Activated B cell treated with CpG ODN at 0.5 μM for 24 hours (primary cell): ENCODE results near the gene KCNA1. TPM values are rescaled to one million over a fixed set of nuclear protein-coding genes. Genes with fewer than 3 reads are reported as not detected.

ENCODE experiments used
- ATAC-seq: fragments of 200-7000 bp; cut with Tn5 transposase; one replicate; pipeline ENCODE4 v1.10.0; 2021; ENCODE audit warnings: low read depth, mild to moderate bottlenecking, moderate library complexity
- CTCF ChIA-PET: fragments of 350-600 bp; sonication (Branson Sonifier 250); formaldehyde crosslinking; loops from one replicate; lab custom pipeline; 2021; ENCODE audit warnings: antibody characterized with exemption; lab: Charles Lee
- POLR2A ChIA-PET: fragments of 350-600 bp; sonication (Branson Sonifier 250); formaldehyde crosslinking; loops from one replicate; lab custom pipeline; 2021; ENCODE audit warnings: antibody characterized with exemption; lab: Charles Lee
- DNase-seq: peaks from one replicate; pipeline ENCODE4 v3.0.0; 2022
- H3K27ac Mint-ChIP-seq: one replicate; pipeline ENCODE4 v1.8.0; 2020; ENCODE audit warnings: mixed read lengths
- H3K27me3 Mint-ChIP-seq: one replicate; pipeline ENCODE4 v1.8.0; 2021; ENCODE audit warnings: mixed read lengths
- H3K36me3 Mint-ChIP-seq: one replicate; pipeline ENCODE4 v1.8.0; 2021; ENCODE audit warnings: low read depth, mixed read lengths
- H3K4me1 Mint-ChIP-seq: one replicate; pipeline ENCODE4 v1.8.0; 2021; ENCODE audit warnings: mixed read lengths
- H3K4me3 Mint-ChIP-seq: one replicate; pipeline ENCODE4 v1.8.0; 2020; ENCODE audit warnings: mild to moderate bottlenecking, mixed read lengths
- H3K9me3 Mint-ChIP-seq: one replicate; pipeline ENCODE4 v1.8.0; 2020; ENCODE audit warnings: mixed read lengths
- intact Hi-C: fragments of 100-400 bp; cut with micrococcal nuclease; formaldehyde crosslinking; loops from one replicate; pipeline ENCODE4 v1.15.1; 2024
- total RNA-seq: library from RNA; stranded (reverse); gene quantifications from 2 replicates; pipeline ENCODE4 v1.2.3, GENCODE V29; 2022
- TF ChIP-seq, protein P1 (sequence below): fragments of 200-600 bp; IDR thresholded peaks from one replicate; pipeline ENCODE4 v1.8.0; 2022; ENCODE audit warnings: antibody characterized with exemption, mild to moderate bottlenecking

KCNA1 gene
- total RNA-seq, 1 donor from 2014 or later = 0.04 TPM

DNA sequence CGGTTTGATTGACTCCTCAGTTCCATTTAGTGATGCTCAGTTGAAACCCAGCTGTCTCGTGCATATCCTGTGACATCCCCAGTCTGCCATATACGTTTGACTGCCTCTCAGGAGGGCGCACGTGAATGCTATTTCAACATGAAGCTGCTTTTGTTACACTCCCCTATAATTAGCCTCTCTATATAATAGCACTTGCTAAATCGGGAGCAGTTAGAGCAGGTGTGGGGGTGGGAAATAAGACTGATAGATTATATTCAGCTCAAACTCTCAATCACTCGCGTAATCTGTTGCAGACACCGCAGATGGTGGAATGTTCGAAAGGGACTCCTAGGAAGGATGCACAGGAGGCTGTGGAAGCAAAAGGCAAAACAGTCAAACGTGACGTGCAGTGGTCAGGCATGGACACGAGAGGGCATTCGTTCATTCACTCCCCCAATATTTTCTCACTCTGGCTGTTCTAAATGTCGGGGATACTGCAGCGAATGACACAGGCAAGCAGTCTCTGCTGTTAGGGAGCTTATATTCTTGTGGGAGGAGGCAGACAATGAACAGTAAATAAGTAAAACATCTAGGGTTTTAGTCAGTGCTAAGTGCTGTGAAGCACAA is 29.8 kb downstream of the KCNA1 start:
- H3K27me3 Mint-ChIP-seq = peaks cover 16% of the 10 kb centered on the region
- POLR2A ChIA-PET = no interaction called here
- H3K4me1 Mint-ChIP-seq = peaks cover 19% of the 10 kb centered on the region
- intact Hi-C loops = no loop called here
- TF ChIP-seq, protein P1, sequence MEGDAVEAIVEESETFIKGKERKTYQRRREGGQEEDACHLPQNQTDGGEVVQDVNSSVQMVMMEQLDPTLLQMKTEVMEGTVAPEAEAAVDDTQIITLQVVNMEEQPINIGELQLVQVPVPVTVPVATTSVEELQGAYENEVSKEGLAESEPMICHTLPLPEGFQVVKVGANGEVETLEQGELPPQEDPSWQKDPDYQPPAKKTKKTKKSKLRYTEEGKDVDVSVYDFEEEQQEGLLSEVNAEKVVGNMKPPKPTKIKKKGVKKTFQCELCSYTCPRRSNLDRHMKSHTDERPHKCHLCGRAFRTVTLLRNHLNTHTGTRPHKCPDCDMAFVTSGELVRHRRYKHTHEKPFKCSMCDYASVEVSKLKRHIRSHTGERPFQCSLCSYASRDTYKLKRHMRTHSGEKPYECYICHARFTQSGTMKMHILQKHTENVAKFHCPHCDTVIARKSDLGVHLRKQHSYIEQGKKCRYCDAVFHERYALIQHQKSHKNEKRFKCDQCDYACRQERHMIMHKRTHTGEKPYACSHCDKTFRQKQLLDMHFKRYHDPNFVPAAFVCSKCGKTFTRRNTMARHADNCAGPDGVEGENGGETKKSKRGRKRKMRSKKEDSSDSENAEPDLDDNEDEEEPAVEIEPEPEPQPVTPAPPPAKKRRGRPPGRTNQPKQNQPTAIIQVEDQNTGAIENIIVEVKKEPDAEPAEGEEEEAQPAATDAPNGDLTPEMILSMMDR = no peak
- ATAC-seq (no peak), DNase-seq (no peak)
- H3K36me3 Mint-ChIP-seq = no peaks in the 10 kb centered on the region
- no peak overlapping the region for H3K4me3 Mint-ChIP-seq
- no peaks in the 10 kb centered on the region for H3K9me3 Mint-ChIP-seq
- no peak overlapping the region for H3K27ac Mint-ChIP-seq
- CTCF ChIA-PET = interaction anchor here (0.6 kb wide), 1 partner anchor 8 kb away, joined by 3 read pairs; no protein-coding TSS in a partner anchor

DNA sequence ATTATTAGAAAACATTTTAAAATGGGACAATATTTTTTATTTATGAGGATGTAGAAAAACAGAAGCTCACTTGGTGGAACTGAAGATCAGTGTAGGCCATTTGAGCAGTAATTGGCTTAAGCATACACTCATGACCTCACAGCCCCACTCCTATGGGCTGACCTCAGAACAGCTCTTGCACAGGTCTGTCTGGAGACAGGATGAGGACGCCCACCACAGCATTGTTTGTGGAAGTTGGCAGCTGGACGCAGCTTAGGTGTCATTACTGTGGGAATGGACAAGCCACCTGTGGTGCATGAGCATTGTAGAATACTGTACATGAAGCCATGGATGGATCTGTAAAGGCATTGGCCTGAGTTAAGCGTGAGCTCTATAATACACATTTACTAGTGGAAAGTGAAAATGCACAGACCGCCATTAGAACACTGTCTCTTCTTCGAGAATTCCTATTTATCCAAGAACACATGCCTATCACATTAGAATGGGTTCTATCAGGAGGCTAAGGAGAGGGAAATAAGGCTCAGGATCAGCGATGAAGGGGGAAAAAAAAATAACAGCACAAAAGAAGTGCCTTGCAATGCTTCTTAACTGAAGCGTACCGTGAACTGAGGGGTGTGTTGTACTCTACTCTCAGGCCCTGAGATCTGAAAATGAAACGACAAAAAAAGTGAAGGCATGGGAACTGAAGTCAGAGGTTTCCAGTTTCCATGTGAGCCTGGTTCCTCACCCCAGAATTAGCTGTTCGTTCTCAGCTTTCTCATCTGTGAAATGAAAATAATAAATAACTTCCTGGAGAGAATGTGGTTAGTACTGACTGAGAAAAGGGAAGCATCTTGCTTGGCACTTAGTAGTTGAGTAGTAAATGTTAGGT is 33.6 kb downstream of the KCNA1 start:
- ChIA-PET POLR2A (no interaction called here), CTCF (no interaction called here)
- H3K36me3 Mint-ChIP-seq = no peaks in the 10 kb centered on the region
- no peak overlapping the region for H3K27ac Mint-ChIP-seq
- DNase-seq (no peak), ATAC-seq (no peak)
- intact Hi-C loops = no loop called here
- no peaks in the 10 kb centered on the region for H3K9me3 Mint-ChIP-seq
- TF ChIP-seq, protein P1 = no peak
- peaks cover 11% of the 10 kb centered on the region for H3K27me3 Mint-ChIP-seq
- peaks cover 20% of the 10 kb centered on the region for H3K4me1 Mint-ChIP-seq
- no peak overlapping the region for H3K4me3 Mint-ChIP-seq

- TF ChIP-seq, protein P1 = no peak
Measured at GRCh38 chr12:4943938-4944284, 34.2 kb downstream of the KCNA1 start.

DNA sequence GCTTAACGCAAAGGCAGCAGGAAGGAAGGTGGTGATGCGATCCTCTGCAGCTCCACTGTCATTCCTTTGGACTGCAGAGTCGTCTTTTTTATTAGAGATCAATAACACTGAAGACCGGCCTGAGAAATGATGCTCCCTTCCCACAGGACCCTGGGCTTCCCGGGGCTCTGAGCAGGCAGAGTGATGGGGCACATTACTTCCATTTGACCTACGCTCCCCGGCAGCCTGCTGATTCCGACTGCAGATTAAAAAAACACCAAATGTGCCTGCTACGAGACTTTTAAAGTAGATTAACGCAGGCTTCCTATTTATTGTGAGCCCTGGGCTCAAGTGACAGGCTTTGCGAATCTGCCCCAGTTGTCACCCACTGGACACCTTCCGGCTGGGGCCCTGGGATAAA is 37.5 kb downstream of the KCNA1 start:
- H3K36me3 Mint-ChIP-seq = no peaks in the 10 kb centered on the region
- CTCF ChIA-PET = no interaction called here
- DNase-seq = no peak
- peaks cover 20% of the 10 kb centered on the region for H3K4me1 Mint-ChIP-seq
- TF ChIP-seq, protein P1 = no peak
- no peak for ATAC-seq
- no peak overlapping the region for H3K27ac Mint-ChIP-seq
- no peak overlapping the region for H3K4me3 Mint-ChIP-seq
- peaks cover 21% of the 10 kb centered on the region for H3K27me3 Mint-ChIP-seq
- intact Hi-C loops = no loop called here
- POLR2A ChIA-PET = no interaction called here
- H3K9me3 Mint-ChIP-seq = no peaks in the 10 kb centered on the region

More at GRCh38 chr12:4943938-4944284, 34.2 kb downstream of the KCNA1 start:
- Mint-ChIP-seq H3K27ac (no peak overlapping the region), H3K9me3 (no peaks in the 10 kb centered on the region), H3K4me3 (no peak overlapping the region), H3K36me3 (no peaks in the 10 kb centered on the region), H3K4me1 (peaks cover 20% of the 10 kb centered on the region), H3K27me3 (peaks cover 10% of the 10 kb centered on the region)
- ChIA-PET CTCF (no interaction called here), POLR2A (no interaction called here)
- DNase-seq (no peak), ATAC-seq (no peak)
- intact Hi-C loops = no loop called here

DNA sequence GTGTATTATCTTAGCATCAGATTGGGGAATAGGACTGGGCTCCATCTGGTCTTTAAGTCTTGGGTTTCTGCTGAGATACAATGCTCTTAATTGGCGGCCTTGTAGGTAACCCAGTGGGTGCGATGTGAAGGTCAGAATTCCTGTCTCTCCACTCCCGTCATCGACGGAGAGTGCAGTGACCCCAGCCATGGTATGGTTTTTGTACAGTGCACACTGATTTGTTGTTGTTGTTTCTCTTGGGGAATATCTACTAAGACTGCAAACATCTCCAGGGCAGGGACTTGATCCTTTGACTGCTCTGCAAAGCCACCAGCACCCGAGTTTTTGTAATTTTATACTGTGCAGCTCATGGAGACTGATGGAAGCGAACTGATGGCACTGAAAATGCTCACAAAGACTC is 41.4 kb downstream of the KCNA1 start:
- no peak overlapping the region for H3K27ac Mint-ChIP-seq
- ATAC-seq (no peak), DNase-seq (no peak)
- peaks cover 40% of the 10 kb centered on the region for H3K27me3 Mint-ChIP-seq
- no peaks in the 10 kb centered on the region for H3K4me1 Mint-ChIP-seq
- ChIA-PET CTCF (no interaction called here), POLR2A (no interaction called here)
- no peaks in the 10 kb centered on the region for H3K36me3 Mint-ChIP-seq
- TF ChIP-seq, protein P1 = no peak
- intact Hi-C loops = no loop called here
- H3K4me3 Mint-ChIP-seq = no peak overlapping the region
- no peaks in the 10 kb centered on the region for H3K9me3 Mint-ChIP-seq
